ENCODE results near the gene SNRNP35.

Gene SNRNP35

GRCh38 chr12:123449249-123449733 lies 8.6 kb upstream of the SNRNP35 start:
- TF ChIP-seq CTCF (IDR thresholded peaks at IDR 0.05), result no peak

- no peak for TF ChIP-seq CTCF (IDR thresholded peaks at IDR 0.05)
These were observed 8.1 kb upstream of the SNRNP35 start for GRCh38 chr12:123449856-123450255.

GRCh38 chr12:123450636-123451035 lies 7.3 kb upstream of the SNRNP35 start:
- no peak for TF ChIP-seq CTCF (IDR thresholded peaks at IDR 0.05)

GRCh38 chr12:123453165-123453564 lies 4.8 kb upstream of the SNRNP35 start:
- TF ChIP-seq CTCF (IDR thresholded peaks at IDR 0.05), result no peak

GRCh38 chr12:123465084-123465483 lies 7.1 kb downstream of the SNRNP35 start:
- TF ChIP-seq CTCF (IDR thresholded peaks at IDR 0.05), result no peak

GRCh38 chr12:123468786-123469185 lies 10.8 kb downstream of the SNRNP35 start:
- no peak for TF ChIP-seq CTCF (IDR thresholded peaks at IDR 0.05)

- no peak for TF ChIP-seq CTCF (IDR thresholded peaks at IDR 0.05)
These were observed 12.0 kb downstream of the SNRNP35 start for GRCh38 chr12:123469978-123470377.

- TF ChIP-seq CTCF (IDR thresholded peaks at IDR 0.05), result no peak
These were observed 13.6 kb downstream of the SNRNP35 start for GRCh38 chr12:123471374-123472068.

Data from LNCAP (cell line).